ENCODE measurements around the gene RCOR3. TPM values are rescaled to one million over a fixed set of nuclear protein-coding genes. Genes with fewer than 3 reads are reported as not detected.

RCOR3 gene
- total and polyA plus RNA-seq, 2 of the 8 experiments (the other 6 are each of a cell fraction or from before 2014, with no cell fraction given) = 21.4 to 36.3 TPM

- Histone ChIP-seq H3K27me3 (replicated peaks in 1 of 4; ENCODE audit: control insufficient read depth in 3 of 4, extremely low read depth in 1 of 4, insufficient read depth in 3 of 4, low read length in 3 of 4) (no peaks in the 10 kb centered on the region), H3K79me2 (ENCODE audit: control insufficient read depth in 1 of 2, insufficient read depth in 2 of 2, low read length in 2 of 2) (no peaks in the 10 kb centered on the region), H3K4ac (replicated peaks; ENCODE audit: insufficient read length, low read depth, low read length) (no peak overlapping the region), H3K9ac (replicated peaks in 1 of 4; ENCODE audit: extremely low read depth in 1 of 4, low read depth in 3 of 4, low read length in 3 of 4) (no peak overlapping the region), H3K4me3 (ENCODE audit: extremely low read depth in 1 of 4, insufficient read depth in 2 of 4, low read depth in 3 of 4, low read length in 4 of 4) (no peak overlapping the region), H3K9me3 (ENCODE audit: insufficient read depth in 2 of 2, low read depth in 1 of 2, low read length in 1 of 2) (no peaks in the 10 kb centered on the region), H2BK15ac (ENCODE audit: low read length) (no peak overlapping the region), H4K20me1 (replicated peaks in 1 of 2; ENCODE audit: control insufficient read depth in 1 of 2, insufficient read depth in 2 of 2, low read length in 2 of 2) (no peaks in the 10 kb centered on the region), H4K91ac (replicated peaks; ENCODE audit: insufficient read length, low read length) (no peak overlapping the region), H2BK20ac (ENCODE audit: low read length) (no peak overlapping the region), H3K56ac (replicated peaks; ENCODE audit: insufficient read length, low read depth, low read length) (no peak overlapping the region), H3K36me3 (ENCODE audit: control insufficient read depth in 2 of 4, insufficient read depth in 4 of 4, low read length in 3 of 4) (peaks cover 2 to 57% (median 27%) of the 10 kb centered on the region in 4 experiments; a peak in 7 of 8 replicates), H2AK5ac (ENCODE audit: low read depth, low read length) (no peak overlapping the region), H3K79me1 (ENCODE audit: low read depth, low read length) (no peaks in the 10 kb centered on the region), H3K23me2 (ENCODE audit: low read depth, low read length) (no peaks in the 10 kb centered on the region), H2BK12ac (ENCODE audit: low read depth, low read length) (no peak overlapping the region), H3K4me2 (ENCODE audit: insufficient read depth in 1 of 2, low read depth in 2 of 2, low read length in 2 of 2) (no peak overlapping the region), H3K14ac (ENCODE audit: insufficient read length) (no peak overlapping the region), H2BK120ac (replicated peaks; ENCODE audit: low read depth, low read length) (no peak overlapping the region), H3K27ac (ENCODE audit: low read depth, low read length) (no peak overlapping the region), H3K4me1 (replicated peaks in 1 of 4; ENCODE audit: control insufficient read depth in 3 of 4, insufficient read depth in 4 of 4, low read length in 3 of 4) (no peaks in the 10 kb centered on the region), H3K23ac (ENCODE audit: insufficient read length) (no peak overlapping the region), H4K5ac (ENCODE audit: insufficient read length, low read depth, low read length) (no peak overlapping the region), H2BK5ac (ENCODE audit: low read depth, low read length) (no peak overlapping the region), H3K18ac (ENCODE audit: extremely low read depth, low read length) (no peak overlapping the region), H4K8ac (ENCODE audit: extremely low read depth, insufficient read depth, low read length) (no peak overlapping the region), H2AFZ (ENCODE audit: low read length) (no peak overlapping the region)
- DNase-seq (ENCODE audit: low read depth in 1 of 2, low spot score in 2 of 2) (no peak), FAIRE-seq (no peak)
- 92% methylated on average over 3 of the region's 4 CpGs; no CpG with 5 or more reads in 1 of the 2 experiments for WGBS, 2 experiments (ENCODE audit: extremely low coverage in 1 of 2, insufficient coverage in 1 of 2, insufficient read length in 1 of 2, insufficient replicate concordance in 2 of 2, low coverage in 1 of 2, low lambda C conversion rate in 2 of 2, missing lambda C conversion rate in 1 of 2)
- POLR2A ChIA-PET (ENCODE audit: partially characterized antibody) = no interaction called here
- CTCF ChIA-PET (ENCODE audit: partially characterized antibody) = interaction anchor here (0.6 to 0.8 kb wide), 2 partner anchors 16 to 267 kb away, joined by 3 read pairs; no protein-coding TSS in a partner anchor
- no peak for TF ChIP-seq POLR2AphosphoS5 (IDR thresholded peaks at IDR 0.05; ENCODE audit: low read depth, low read length)
- TF ChIP-seq SIX5 (IDR thresholded peaks at IDR 0.05; ENCODE audit: low read depth, low read length) = no peak
- TF ChIP-seq KDM5A (IDR thresholded peaks at IDR 0.05; ENCODE audit: low read length) = no peak
- TF ChIP-seq CBX8 (IDR thresholded peaks at IDR 0.05; ENCODE audit: borderline replicate concordance, low read depth, low read length) = no peak
- no peak for TF ChIP-seq SAP30 (IDR thresholded peaks at IDR 0.05; ENCODE audit: insufficient read depth, insufficient replicate concordance, low read length)
- TF ChIP-seq CREB1 (IDR thresholded peaks at IDR 0.05) = no peak
- no peak for TF ChIP-seq PHF8 (conservative IDR thresholded peaks at IDR 0.05; ENCODE audit: low read depth, low read length)
These were observed 21.7 kb downstream of the RCOR3 start for GRCh38 chr1:211280910-211281309.
